ENCODE results near the gene DDX60. TPM values are rescaled to one million over a fixed set of nuclear protein-coding genes. Genes with fewer than 3 reads are reported as not detected.

The DDX60 gene
- total RNA-seq, 1 donor from 2014 or later: 18.1 TPM

DNA sequence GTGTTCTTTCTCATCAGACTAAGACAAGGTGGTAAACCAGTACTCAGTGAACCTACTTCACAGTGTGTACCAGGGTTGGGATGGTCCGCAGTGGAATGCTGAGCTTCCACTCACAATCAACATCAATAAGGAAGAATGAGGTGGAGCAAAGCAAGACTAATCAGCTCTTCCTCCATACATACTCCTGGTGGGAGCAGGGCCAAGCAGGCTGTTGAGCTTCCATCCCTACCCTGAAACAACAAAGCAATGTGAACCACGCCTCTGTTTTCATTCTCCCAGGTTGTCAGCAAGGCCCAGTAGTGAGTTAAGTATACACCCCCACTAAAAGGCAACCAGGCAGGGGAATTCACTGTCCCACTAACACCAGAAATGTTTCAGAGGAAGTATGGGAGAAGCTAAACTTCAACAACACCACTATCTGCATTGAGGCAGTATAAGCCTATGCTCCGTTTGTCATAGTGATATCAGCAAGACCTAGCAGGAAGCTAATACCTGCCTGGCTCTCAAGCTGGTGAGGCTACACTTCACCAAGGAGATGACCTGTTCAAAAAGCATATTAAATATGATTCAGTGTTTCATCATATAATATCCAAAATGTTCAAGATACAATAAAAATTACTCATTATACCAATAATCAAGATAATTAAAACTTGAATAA, 109.5 kb downstream of the DDX60 start:
- no peak for DNase-seq (ENCODE audit: low read depth, low spot score)

DNA sequence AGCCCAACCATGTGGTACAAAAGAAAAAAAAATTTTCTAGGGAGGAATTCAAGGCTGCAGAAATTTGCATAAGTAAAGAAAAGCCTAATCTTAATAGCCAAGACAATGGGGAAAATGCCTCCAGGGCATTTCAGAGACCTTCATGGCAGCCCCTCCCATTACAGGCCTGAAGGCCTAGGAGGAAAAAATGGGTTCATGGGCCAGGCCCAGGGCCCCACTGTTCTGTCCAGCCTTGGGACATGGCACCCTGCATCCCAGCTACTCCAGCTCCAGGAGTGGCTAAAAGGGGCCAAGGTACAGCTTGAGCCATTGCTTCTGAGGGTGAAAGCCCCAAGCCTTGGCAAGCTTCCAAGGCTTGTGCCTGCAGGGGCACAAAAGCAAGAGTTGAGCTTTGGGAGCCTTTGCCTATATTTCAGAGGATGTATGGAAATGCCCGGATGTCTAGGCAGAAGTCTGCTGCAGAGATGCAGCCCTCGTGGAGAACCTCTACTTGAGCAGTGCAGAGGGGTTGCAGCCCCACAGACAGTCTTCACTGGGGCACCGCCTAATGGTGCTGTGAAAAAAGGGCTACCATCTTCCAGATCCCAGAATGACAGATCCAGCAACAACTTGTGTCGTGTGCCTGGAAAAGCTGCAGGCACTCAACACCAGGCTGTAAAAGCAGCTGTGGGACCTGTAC, 115.2 kb downstream of the DDX60 start:
- DNase-seq (ENCODE audit: low read depth, low spot score): no peak

DNA sequence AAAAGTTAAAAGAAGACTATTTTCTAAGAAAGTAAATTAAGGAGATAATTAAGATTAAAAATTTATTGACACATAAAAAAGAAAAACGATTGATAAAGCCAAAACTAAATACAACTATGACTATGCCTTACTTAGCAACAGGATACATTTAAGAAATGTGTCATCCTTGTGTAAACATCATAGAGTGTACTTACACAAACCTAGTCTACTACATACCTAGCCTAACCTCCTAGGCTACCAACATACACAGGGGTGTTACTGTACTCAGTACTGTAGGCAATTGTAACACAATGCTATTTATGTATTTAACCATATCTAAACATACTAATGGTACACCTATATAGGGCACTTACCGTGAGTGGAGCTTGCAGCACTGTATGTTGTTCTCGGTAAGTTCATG, 117.9 kb downstream of the DDX60 start:
- no peak for DNase-seq (ENCODE audit: low read depth, low spot score)

DNA sequence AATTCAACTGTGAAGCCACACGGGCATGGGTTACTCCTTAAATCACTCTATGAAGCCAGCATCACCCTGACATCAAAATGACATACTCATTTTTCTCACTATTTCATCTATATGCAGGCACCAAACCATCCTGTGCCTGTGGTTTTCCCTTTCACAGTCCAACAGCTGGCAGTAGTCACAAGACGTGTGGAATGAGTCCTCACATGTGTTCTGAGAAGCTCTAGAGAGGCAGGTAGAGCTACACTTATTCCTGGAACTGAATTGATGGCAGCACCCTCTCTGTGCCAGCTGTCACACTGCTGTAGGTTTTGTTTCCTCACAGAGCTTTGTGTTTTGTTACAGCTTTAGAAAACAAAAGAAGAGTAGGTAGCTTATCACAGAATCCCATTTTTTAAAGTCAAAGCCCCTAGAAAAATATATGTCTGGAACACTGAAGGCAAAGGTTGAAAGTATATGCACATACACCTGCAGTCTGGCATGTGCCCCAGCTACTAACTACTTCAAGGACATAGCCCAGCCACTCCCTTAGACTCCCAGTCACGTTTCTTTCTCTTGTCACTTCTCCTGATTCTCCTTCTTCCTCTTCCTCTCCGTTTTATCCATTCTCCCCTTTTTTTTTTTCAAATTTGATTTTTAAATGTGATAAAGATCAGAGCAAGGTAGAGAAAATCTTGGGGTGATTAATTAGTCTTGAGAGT, 119.1 kb downstream of the DDX60 start:
- DNase-seq (ENCODE audit: low read depth, low spot score): no peak

DNA sequence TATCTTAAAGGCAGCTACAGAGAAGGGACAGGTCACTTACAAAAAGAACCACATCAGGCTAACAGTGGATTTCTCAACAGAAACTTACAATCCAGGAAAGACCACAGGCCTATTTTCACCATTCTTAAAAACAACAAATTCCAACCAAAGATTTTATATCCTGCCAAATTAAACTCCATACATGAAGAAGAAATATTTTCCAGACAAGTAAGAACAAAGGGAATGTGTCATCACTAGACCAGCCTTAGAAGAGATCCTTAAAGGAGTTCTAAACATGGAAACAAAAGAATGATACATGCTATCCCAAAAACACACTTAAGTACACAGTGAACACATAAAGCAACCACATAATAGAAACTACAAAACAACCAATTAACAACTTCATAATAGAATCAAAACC, 120.6 kb downstream of the DDX60 start:
- no peak for DNase-seq (ENCODE audit: low read depth, low spot score)

DNA sequence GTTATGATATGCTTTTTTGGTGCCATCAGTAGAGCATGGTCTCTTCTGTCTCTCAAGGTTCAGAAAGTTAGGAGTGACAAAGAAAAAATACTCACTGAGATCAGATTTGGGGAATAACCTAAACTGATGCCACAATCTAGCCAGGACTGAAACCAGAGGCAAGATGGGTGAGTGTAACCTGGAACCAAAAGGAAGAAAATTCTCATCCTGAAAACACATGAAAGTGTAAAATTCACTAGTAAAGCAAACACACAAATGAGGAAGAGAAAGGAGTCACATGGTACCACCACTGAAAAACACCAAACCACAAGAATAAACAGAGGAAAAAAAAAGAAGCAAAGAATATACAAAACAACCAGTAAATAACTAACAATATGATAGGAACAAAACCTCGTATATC, 129.8 kb downstream of the DDX60 start:
- DNase-seq (ENCODE audit: low read depth, low spot score): no peak

DNA sequence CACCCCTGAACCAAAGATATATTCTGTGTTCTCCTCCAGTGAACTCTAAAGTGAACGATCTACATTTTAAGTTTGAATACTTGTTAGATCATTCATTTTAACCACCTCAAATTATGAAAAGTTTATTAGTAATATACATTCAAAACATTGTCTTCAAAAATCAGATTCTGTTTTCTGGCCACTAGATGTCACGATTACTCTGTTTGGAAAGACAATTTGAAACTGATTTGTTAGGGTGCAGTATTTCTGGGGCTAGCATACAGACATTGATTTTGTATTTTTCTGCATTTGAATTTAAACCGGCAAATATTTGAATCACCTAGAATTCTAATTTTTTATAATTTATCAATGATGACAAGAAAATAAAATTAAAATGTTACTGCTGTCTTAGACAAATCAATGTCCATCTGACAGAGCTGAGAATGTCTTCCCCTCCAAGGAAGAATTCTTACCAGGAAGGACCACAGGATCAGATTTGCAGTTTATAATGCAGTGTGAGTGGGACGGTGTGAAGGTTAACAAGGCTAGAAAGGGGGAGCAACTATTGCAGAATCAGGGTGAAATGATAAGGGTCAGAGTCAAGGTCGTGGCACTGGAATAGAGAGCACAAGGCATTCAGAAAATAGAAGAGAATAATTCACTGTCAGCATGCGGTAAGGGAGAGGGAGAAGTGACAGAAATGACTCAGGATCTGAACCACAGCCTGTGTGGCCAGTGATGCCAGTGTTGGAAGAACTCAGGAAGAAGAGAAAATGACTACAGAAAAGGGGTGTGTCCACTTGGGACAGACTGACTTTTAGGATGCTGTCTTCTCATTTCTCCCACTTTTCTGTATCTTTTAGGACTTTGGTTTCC, 134.6 kb downstream of the DDX60 start:
- DNase-seq (ENCODE audit: low read depth, low spot score): no peak

DNA sequence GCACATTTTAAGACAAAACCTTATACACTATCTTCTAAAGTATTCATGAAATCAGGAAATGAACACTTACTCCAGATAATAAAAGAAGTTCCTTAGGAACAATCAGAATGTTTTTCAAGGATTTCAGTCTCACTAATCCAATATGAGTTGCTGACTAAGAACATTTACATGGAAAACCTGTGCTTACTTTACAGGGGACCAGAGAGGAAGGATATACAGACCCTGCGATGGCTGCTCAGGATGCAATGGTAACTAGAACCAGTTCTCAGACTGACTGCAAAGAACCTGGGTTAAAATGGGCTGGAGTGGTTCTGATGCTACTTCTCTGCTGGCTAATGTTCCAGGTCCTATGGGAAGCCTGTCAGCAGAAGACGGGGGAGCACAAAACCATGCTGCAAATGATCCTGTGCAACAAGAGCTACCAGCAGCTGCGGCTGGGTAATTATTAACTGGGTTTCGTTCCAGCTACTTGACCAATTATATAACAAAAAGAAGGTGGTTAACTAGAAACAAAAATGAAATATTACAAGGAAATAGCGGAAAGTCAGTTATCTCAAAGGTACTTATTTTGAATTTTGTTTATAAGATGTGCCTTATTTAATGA, 140.9 kb downstream of the DDX60 start:
- DNase-seq (ENCODE audit: low read depth, low spot score): no peak

DNA sequence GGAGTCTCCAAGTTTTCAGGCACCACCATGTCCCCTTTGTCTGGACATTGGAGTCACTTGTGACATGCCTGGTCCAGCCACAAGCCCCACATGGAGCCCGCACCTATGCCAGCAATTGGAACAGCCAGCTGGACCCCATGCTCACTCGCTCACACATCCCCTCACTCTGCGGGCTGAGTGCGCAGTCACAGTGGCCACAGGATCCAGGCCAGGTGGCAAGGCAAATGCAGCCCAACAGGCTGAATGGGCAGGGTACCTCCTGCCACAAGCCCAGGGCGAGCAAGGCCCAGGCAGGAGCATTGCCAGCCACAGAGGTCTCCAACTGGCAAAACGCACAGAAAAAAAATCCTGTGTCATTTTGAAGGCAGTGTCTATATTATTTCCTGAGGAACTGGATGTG, 144.2 kb downstream of the DDX60 start:
- DNase-seq (ENCODE audit: low read depth, low spot score): no peak

DNA sequence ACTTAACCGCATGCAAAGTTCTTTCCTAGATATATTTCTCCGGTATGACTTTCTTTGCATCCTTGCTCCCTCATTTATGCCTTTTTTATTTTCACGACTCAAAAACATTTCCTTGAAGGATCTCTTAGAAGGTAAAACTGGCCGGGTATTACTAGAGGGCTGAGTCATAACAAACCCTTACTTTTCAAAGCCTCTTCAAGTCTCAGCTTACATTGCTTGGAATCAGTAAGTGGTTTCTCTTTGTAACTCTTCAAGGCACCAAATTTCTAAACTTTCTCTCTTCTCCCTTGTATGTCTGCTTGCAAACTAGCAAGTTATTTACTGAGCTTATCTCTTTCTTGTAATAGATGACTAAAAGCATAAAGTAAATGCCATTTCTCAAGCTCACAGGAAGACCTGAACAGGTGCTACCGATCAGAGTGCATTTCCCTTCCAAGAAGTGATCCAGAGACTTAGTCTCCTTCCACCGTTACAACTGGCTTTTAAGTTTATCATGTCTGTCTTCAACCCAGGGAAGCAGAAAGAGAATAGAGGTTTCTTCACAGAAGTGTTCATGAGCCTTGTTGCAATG, 150.8 kb downstream of the DDX60 start:
- DNase-seq (ENCODE audit: low read depth, low spot score): no peak

Other genes with a start within 250 kb of the DDX60 start
- gene ANXA10, start 226.2 kb downstream of the DDX60 start, total RNA-seq: not detected in 2 replicates
- gene DDX60L, start 161.7 kb upstream of the DDX60 start, total RNA-seq: 15.6 and 25.9 TPM in 2 replicates
- gene PALLD, start 178.3 kb upstream of the DDX60 start, total RNA-seq: 1.5 and 7.6 TPM in 2 replicates

All from pulmonary artery endothelial cell (primary cell).